Suprapubic skin (tissue), 4 donors: Measurements from ENCODE around the gene GPR25. TPM values are rescaled to one million over a fixed set of nuclear protein-coding genes. Genes with fewer than 3 reads are reported as not detected.

ENCODE experiments used
- DNase-seq, 2 donors: peaks; one replicate each; pipeline ENCODE4 v3.0.0-alpha.2; 2019; ENCODE audit warnings: low spot score in 2 of 2
- H3K27ac ChIP-seq: fragments of 200-600 bp; sonication (generic); one replicate; pipeline ENCODE4 v1.5.1; 2019
- H3K27me3 ChIP-seq: fragments of 200-600 bp; sonication (generic); one replicate; pipeline ENCODE4 v1.5.1; 2019
- H3K36me3 ChIP-seq: fragments of 200-600 bp; sonication (generic); one replicate; pipeline ENCODE4 v1.5.1; 2019
- H3K4me1 ChIP-seq: fragments of 200-600 bp; sonication (generic); one replicate; pipeline ENCODE4 v1.5.1; 2019
- H3K4me3 ChIP-seq: fragments of 200-600 bp; sonication (generic); one replicate; pipeline ENCODE4 v1.5.1; 2019; ENCODE audit warnings: mild to moderate bottlenecking
- H3K9me3 ChIP-seq: fragments of 200-600 bp; sonication (generic); one replicate; pipeline ENCODE4 v1.5.1; 2019
- CTCF ChIP-seq, 2 donors: fragments of 200-600 bp in 1 of 2; fragments of 450-650 bp in 1 of 2; sonication (generic) in 1 of 2; IDR thresholded peaks; one replicate each; pipeline ENCODE4 v1.5.1; 2016 to 2019; ENCODE audit warnings: antibody characterized with exemption in 2 of 2, mild to moderate bottlenecking in 1 of 2, moderate library complexity in 1 of 2
- EP300 ChIP-seq: sonication (generic); formaldehyde crosslinking; IDR thresholded peaks from one replicate; pipeline ENCODE4 v1.6.1; 2017; ENCODE audit warnings: antibody characterized with exemption
- POLR2A ChIP-seq, 2 donors: fragments of 450-650 bp; IDR thresholded peaks; one replicate each; pipeline ENCODE4 v1.6.1; 2017; ENCODE audit warnings: antibody characterized with exemption in 2 of 2, mild to moderate bottlenecking in 2 of 2, moderate library complexity in 2 of 2
- POLR2AphosphoS5 ChIP-seq, 3 donors: sonication (generic); formaldehyde crosslinking; IDR thresholded peaks; one replicate each; pipeline ENCODE4 v1.6.1; 2017; ENCODE audit warnings: antibody characterized with exemption in 3 of 3
- WGBS: methylation state at CpG from one replicate; pipeline ENCODE4 v1.1.5; 2018; 5-methylcytosine and 5-hydroxymethylcytosine counted together
- total RNA-seq, 4 donors: library from RNA; depleted of rRNA; stranded (reverse); fragments of >200 nt; gene quantifications; one replicate each; pipeline ENCODE4 v1.1.0, GENCODE V29; 2016

The GPR25 gene
- total RNA-seq, 4 donors from 2014 or later = not detected

GRCh38 chr1:200904772-200905171, 32.0 kb downstream of the GPR25 start:
- Histone ChIP-seq H3K9me3 (no peaks in the 10 kb centered on the region), H3K4me3 (no peak overlapping the region), H3K36me3 (peaks cover 22% of the 10 kb centered on the region), H3K4me1 (peaks cover 58% of the 10 kb centered on the region), H3K27ac (no peak overlapping the region), H3K27me3 (no peaks in the 10 kb centered on the region)
- no peak for DNase-seq
- no peak for TF ChIP-seq POLR2AphosphoS5 (IDR thresholded peaks at IDR 0.05)
- no peak for TF ChIP-seq EP300
- no peak for TF ChIP-seq CTCF (IDR thresholded peaks at IDR 0.05)
- TF ChIP-seq POLR2A (IDR thresholded peaks at IDR 0.05) = no peak

- TF ChIP-seq POLR2A (IDR thresholded peaks at IDR 0.05) = no peak
- no peak for TF ChIP-seq POLR2AphosphoS5 (IDR thresholded peaks at IDR 0.05)
- TF ChIP-seq EP300 = no peak
- no peak for TF ChIP-seq CTCF (IDR thresholded peaks at IDR 0.05)
- Histone ChIP-seq H3K36me3 (peaks cover 18% of the 10 kb centered on the region), H3K27ac (no peak overlapping the region), H3K27me3 (no peaks in the 10 kb centered on the region), H3K4me3 (no peak overlapping the region), H3K9me3 (no peaks in the 10 kb centered on the region), H3K4me1 (peaks cover 59% of the 10 kb centered on the region)
- WGBS = 55% methylated on average over 4 of the region's 4 CpGs
- no peak for DNase-seq
Measured at GRCh38 chr1:200905411-200906052, 32.8 kb downstream of the GPR25 start.

- Histone ChIP-seq H3K4me1 (peaks cover 58% of the 10 kb centered on the region), H3K4me3 (no peak overlapping the region), H3K36me3 (peaks cover 11% of the 10 kb centered on the region), H3K9me3 (no peaks in the 10 kb centered on the region), H3K27ac (no peak overlapping the region), H3K27me3 (no peaks in the 10 kb centered on the region)
- TF ChIP-seq POLR2A (IDR thresholded peaks at IDR 0.05) (no peak), EP300 (no peak), POLR2AphosphoS5 (IDR thresholded peaks at IDR 0.05) (no peak), CTCF (IDR thresholded peaks at IDR 0.05) (no peak)
- WGBS = 80% methylated on average over 2 of the region's 2 CpGs
- DNase-seq = no peak
Measured at GRCh38 chr1:200906491-200906890, 33.7 kb downstream of the GPR25 start.

GRCh38 chr1:200907611-200908097, 34.9 kb downstream of the GPR25 start:
- DNase-seq = no peak
- H3K4me3 ChIP-seq = no peak overlapping the region
- no peaks in the 10 kb centered on the region for H3K27me3 ChIP-seq
- peak overlapping the region; percentile 21 for H3K27ac ChIP-seq
- no peak for TF ChIP-seq EP300
- TF ChIP-seq POLR2A (IDR thresholded peaks at IDR 0.05) = no peak
- no peak for TF ChIP-seq POLR2AphosphoS5 (IDR thresholded peaks at IDR 0.05)
- no peak for TF ChIP-seq CTCF (IDR thresholded peaks at IDR 0.05)
- WGBS = 77% methylated on average over 5 of the region's 5 CpGs
- H3K4me1 ChIP-seq = peaks cover 62% of the 10 kb centered on the region
- H3K9me3 ChIP-seq = no peaks in the 10 kb centered on the region
- H3K36me3 ChIP-seq = peaks cover 1% of the 10 kb centered on the region

GRCh38 chr1:200908191-200908868, 35.5 kb downstream of the GPR25 start:
- Histone ChIP-seq H3K36me3 (no peaks in the 10 kb centered on the region), H3K27me3 (no peaks in the 10 kb centered on the region), H3K4me1 (peaks cover 69% of the 10 kb centered on the region), H3K4me3 (no peak overlapping the region), H3K27ac (peak overlapping the region; percentile 67), H3K9me3 (no peaks in the 10 kb centered on the region)
- WGBS = 61% methylated on average over 6 of the region's 6 CpGs
- no peak for DNase-seq
- TF ChIP-seq POLR2AphosphoS5 (IDR thresholded peaks at IDR 0.05) = no peak
- no peak for TF ChIP-seq CTCF (IDR thresholded peaks at IDR 0.05)
- no peak for TF ChIP-seq EP300
